Stomach (tissue), 4 donors: Measurements from ENCODE around the gene XRN1.
"Not testable (repeated sequence)": the region's sequence is repeated elsewhere in the genome, so short reads cannot be mapped to it uniquely, and the experiment has no call there.

ENCODE experiments used
- EP300 ChIP-seq: sonication (generic); formaldehyde crosslinking; IDR thresholded peaks from one replicate; pipeline ENCODE4 v1.6.1; 2017; ENCODE audit warnings: antibody characterized with exemption
- POLR2A ChIP-seq, 4 donors: fragments of 450-650 bp; IDR thresholded peaks; one replicate each; pipeline ENCODE4 v1.6.1; 2016; ENCODE audit warnings: antibody characterized with exemption in 4 of 4, control low read depth in 2 of 4, mild to moderate bottlenecking in 1 of 4, moderate library complexity in 1 of 4
- POLR2AphosphoS5 ChIP-seq, 3 donors: sonication (generic); formaldehyde crosslinking; IDR thresholded peaks; one replicate each; pipeline ENCODE4 v1.6.1; 2016; ENCODE audit warnings: antibody characterized with exemption in 3 of 3
- TF ChIP-seq, protein P1 (sequence below), 7 experiments: fragments of 450-650 bp in 4 of 7; fragments of 200-600 bp in 3 of 7; sonication (generic) in 3 of 7; IDR thresholded peaks; one replicate each; pipeline ENCODE4 v1.5.1; 2016 to 2019; ENCODE audit warnings: antibody characterized with exemption in 7 of 7, control low read depth in 2 of 7, mild to moderate bottlenecking in 1 of 7

DNA sequence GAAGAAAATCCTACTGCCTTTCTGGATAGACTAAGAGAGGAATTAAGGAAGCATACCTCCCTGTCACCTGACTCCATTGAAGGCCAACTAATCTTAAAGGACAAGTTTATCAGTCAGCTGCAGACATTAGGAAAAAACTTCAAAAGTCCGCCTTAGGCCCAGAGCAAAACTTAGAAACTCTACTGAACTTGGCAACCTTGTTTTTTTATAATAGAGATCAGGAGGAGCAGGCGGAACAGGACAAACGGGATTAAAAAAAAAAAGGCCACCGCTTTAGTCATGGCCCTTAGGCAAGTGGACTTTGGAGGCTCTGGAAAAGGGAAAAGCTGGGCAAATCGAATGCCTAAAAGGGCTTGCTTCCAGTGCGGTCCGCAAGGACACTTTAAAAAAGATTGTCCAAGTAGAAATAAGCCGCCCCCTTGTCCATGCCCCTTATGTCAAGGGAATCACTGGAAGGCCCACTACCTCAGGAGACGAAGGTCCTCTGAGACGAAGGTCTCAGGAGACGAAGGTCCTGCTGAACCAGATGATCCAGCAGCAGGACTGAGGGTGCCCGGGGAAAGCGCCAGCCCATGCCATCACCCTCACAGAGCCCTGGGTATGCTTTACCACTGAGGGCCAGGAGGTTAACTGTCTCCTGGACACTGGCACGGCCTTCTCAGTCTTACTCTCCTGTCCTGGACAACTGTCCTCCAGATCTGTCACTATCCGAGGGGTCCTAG lies 8.2 kb downstream of the XRN1 start:
- TF ChIP-seq, protein P1, sequence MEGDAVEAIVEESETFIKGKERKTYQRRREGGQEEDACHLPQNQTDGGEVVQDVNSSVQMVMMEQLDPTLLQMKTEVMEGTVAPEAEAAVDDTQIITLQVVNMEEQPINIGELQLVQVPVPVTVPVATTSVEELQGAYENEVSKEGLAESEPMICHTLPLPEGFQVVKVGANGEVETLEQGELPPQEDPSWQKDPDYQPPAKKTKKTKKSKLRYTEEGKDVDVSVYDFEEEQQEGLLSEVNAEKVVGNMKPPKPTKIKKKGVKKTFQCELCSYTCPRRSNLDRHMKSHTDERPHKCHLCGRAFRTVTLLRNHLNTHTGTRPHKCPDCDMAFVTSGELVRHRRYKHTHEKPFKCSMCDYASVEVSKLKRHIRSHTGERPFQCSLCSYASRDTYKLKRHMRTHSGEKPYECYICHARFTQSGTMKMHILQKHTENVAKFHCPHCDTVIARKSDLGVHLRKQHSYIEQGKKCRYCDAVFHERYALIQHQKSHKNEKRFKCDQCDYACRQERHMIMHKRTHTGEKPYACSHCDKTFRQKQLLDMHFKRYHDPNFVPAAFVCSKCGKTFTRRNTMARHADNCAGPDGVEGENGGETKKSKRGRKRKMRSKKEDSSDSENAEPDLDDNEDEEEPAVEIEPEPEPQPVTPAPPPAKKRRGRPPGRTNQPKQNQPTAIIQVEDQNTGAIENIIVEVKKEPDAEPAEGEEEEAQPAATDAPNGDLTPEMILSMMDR (IDR thresholded peaks at IDR 0.05): not testable (repeated sequence)
- not testable (repeated sequence) for TF ChIP-seq POLR2AphosphoS5 (IDR thresholded peaks at IDR 0.05); EP300; POLR2A (IDR thresholded peaks at IDR 0.05)
